Epidermal melanocyte (primary cell): Measurements from ENCODE around the gene UAP1L1.
"Not testable (repeated sequence)": the region's sequence is repeated elsewhere in the genome, so short reads cannot be mapped to it uniquely, and the experiment has no call there.

Experiments used
- DNase-seq: peaks from one replicate; pipeline ENCODE4 v3.0.0; 2011; ENCODE audit warnings: low spot score; ENCODE audit not compliant: insufficient read length

UAP1L1 gene

DNA sequence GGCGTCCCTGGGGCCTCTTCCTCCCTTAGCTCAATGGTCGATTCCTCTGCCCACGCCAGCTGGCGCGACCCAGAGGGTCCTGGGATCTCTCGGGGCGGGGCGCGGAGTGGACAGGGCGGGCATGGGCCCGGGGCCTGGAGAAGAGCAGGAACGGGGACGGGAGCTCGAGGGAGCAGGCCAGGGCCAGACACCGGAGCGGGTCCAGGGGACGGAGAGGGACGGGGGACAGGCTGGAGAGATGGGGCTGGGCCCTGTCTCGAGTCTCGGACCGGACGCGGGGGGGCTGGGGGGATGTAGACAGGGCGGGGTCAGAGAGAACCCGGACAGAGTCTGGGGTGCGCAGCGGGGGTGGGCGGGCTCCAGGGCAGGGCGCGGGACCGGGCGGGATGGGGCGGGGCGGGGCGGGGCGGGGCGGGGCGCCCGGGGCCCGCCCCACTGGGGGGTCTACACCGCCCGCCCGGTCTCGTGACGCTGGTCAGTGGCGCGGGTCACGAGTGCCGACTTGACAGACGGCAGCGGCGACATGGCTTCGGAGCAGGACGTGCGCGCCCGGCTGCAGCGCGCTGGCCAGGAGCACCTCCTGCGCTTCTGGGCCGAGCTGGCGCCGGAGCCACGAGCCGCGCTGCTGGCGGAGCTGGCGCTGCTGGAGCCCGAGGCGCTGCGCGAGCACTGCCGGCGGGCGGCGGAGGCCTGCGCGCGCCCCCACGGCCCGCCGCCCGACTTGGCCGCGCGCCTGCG lies at the start of gene UAP1L1:
Gene UAP1L1 (plus strand): TSS at position 508 of the 738 bp plus-strand sequence. CDS start 16 bp downstream, at position 524.
- DNase-seq: no peak

- no peak for DNase-seq
Observed at GRCh38 chr9:137028263-137029057, 48.9 kb upstream of the UAP1L1 start.

GRCh38 chr9:137029058-137029936 lies 48.0 kb upstream of the UAP1L1 start:
- no peak for DNase-seq

- DNase-seq: no peak
Observed at GRCh38 chr9:137030006-137030405, 47.3 kb upstream of the UAP1L1 start.

DNA sequence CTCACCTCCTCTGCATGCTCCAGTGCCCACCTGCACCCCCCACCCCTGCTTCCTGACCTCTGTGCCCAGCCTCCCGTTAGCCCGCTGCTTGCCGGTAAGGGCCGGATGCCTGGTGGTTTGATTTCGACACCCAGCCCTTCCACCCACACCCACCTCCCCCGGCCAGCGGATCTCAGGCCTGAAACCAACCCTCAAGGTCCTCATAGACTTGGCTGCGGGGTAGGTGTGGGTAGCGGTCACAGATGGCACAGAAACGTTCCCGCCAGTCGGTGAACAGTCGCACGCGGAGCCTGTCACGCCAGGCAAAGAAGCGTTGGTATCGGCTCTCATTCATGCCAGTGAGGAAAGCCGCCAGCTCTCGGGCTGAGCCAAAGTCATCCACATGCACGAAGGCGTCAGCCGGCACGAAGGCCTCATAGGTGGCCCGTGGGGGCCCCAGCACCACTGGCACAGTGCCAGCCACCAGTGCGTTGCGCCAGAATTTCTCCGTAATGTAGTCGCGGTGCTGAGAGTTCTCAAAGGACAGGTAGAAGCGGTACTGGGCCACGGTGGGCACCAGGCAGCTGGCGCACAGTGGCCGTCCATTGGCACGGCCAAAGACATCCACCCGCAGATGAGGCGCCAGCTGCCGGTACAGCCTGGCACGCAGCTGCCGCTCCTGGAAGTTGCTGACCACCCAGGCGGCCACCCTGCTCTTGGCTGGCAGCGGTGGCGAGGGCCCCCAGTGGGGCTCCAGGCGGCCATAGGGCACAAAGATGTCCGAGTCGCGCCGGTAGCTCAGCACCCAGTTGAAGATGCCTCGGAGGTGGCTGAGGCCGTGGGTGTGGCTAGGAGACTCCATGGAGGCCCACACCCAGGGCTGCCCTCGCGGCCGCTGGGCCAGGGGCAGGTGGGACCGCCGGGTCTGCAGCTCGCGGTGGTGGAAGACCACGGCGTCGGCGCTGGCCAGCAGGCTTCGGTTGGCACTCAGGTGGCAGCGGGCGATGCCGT lies 46.5 kb upstream of the UAP1L1 start:
- no peak for DNase-seq

- DNase-seq: no peak
Observed at GRCh38 chr9:137031904-137032640, 45.2 kb upstream of the UAP1L1 start, which contains the start of gene FUT7. Gene FUT7 (minus strand): TSS chr9:137032088. CDS start chr9:137031991, 97 bp downstream.

DNA sequence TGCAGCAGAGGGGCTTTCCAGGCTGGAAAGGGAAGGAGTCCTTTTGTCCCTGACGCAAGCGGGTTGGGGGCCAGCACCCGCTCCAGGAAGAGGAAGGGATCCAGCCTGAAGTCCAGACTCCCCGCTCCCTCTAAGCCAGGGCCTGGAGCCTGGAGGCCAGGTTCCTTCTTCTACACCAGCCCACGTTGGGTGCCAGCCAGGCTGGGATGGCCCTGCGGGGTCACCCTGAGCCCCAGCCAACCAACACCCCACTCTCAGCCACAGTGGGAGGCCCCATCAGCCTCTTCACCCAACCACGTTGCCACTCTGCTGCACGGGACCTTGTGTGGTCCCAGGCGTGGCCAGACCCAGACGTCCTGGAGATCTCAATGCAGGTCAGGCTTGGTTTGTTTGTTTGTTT lies 44.5 kb upstream of the UAP1L1 start:
- no peak for DNase-seq

- DNase-seq: not testable (repeated sequence)
Observed at GRCh38 chr9:137033481-137033880, 43.8 kb upstream of the UAP1L1 start.

DNA sequence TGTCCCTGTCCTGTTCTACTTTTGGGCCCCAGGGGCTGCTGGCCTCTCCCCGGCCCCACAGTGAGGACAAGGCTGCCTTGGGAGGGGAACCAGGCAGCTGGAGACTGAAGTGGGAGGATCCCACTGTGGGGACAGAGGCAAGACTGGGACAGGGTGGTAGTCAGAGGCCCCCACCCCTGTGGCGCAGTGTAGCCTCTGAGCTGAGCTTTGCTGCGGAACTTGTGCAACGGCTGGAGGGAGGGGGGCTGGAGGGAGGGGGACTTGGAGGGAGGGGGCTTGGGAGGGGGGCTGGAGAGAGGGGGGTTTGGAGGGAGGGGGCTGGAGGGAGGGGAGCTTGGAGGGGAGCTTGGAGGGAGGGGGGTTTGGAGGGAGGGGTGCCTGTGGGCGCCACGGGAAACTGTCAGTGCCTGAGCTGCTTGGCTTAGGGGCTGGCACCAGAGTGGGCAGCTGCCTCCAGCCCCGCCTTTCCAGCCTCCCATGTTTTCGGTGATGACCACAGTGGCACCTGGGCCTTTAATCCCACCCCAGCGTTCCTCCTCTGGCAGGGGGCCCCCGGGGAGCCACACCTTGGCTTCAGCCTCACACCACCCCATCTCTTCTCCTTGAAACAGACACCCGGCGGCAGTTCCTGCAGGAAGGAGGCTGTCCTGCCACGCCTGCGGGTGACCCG lies 43.1 kb upstream of the UAP1L1 start:
- no peak for DNase-seq

DNA sequence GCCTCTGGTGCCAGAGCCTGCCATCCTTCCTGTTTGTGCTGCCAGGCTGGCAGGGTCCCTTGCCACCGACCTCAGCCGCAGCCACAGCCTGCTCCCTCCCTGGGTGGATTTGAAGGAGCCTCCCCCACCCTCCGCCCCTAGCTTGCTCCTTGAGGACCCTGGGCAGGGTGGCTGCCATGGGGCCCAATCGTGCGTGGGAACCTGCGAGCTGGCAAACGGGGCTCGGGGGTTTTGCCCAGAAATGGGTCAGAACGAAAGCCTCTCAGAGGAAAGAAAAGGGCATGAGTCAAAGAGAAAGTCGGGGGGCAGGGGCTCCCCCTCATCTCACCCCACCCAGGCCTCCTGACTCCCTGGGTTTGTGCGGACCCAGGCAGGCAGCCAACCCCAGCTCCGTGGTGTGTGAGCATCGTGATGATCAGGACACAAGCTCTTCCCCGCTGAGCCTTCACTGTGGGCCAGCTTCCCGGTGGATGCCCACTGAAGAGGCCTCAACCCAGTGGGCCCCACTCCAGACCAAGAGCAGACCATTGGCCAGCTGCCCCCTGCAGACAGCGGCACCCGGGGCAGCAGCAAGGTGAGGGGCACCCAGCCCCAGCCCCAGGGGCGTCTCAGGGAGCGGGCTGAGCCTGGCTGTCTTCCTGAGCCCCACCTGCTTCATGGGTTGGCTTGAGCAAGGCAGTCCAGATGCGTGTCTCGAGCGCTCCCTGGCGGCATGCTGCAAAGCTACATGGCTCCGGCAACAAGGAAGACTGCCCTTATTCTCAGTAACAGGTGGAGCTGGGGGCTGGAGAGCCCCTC lies 42.4 kb upstream of the UAP1L1 start:
- DNase-seq: peak; percentile 97

DNA sequence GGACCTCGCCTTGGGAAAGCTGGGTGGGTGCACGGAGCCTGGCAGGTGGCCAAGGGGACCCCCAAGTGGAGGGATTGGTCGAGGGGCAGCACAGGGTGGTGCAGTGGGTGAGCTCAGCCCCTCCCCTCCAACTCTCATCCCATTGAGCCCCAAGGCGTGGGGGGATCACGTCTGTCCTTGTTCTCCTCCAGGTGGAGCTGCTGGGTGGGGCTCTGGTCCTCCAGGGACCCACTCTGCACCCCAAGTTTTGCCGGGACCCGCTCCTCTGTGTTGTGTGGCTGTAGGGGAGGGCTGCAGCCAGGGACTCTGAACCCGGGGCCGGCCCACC lies 41.8 kb upstream of the UAP1L1 start:
- DNase-seq: no peak

GRCh38 chr9:137035937-137036336 lies 41.4 kb upstream of the UAP1L1 start:
- DNase-seq: no peak

DNA sequence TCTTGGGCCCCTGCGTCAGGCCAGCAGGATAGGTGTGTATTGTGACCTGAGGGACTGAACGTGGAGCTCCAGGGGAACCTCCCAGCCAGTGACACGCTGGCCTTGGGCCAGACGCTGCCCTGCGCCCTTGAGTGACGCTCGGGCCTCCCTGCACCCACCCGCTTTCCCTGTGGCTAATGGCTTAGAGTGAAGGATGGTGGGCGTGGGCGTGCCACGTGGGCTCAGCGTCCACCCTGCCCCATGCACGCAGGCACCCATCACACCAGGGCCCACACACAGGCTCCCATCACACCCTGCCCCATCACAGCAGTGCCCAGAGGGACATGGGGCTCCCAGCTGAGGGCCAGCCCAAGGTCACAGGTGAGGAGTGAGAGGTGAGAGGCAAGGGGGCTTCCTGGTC lies 40.3 kb upstream of the UAP1L1 start:
- DNase-seq: no peak

DNA sequence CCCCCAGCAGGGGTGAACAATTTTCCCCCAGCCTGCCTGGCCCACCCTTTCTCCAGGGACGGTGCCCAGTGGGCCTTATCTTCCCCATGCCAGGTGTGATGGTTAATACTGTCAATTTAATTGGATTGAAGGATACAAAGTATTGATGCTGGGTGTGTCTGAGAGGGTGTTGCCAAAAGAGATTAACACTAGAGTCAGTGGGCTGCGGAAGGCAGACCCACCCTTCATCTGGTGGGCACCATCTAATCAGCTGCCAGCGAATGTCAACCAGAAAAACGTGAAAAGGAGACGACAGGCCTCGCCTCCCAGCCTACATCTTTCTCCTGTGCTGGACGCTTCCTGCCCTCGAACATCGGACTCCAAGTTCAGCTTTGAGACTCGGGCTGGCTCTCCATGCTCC lies 39.8 kb upstream of the UAP1L1 start:
- DNase-seq: no peak

GRCh38 chr9:137038916-137039315 lies 38.4 kb upstream of the UAP1L1 start:
- DNase-seq: no peak

DNA sequence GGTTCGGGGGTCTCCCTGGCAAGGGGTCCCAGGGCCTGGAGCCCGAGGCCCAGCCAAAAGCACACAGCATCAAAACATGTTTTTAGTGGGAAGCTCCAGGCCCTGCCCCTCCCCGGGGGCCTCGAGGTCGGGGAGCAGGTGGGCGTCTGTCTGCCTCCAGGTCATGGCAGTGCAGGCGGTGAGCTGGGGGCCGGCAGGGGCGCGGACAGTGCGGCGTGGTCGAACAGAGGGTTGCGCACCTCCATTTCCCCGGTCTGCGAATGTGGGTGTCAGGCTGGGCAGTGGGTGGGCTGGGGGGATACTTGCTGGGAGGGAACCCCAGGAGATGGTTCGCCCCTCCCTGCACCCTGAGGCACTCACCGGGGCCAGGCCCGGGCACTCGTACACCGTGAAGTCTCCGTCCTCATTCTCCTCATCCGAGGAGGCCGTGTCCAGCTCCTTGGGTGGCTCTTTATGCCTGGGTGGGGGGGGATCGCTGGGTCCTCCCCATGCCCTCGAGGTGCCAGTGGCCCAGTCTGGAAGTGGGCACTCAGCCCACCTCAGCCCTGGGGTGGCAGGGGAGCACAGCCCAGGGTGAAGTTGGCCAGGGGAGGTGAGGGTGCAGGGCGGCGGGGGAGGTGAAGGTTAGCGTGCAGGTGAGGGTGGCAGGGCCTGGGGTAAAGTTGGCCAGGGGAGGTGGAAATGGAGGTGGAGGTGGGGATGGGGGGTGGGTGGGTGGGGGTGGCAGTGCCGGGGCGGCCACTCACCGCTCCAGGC lies 37.5 kb upstream of the UAP1L1 start:
- no peak for DNase-seq

- DNase-seq: no peak
Observed at GRCh38 chr9:137040568-137040967, 36.7 kb upstream of the UAP1L1 start.

- no peak for DNase-seq
Observed at GRCh38 chr9:137041124-137041523, 36.2 kb upstream of the UAP1L1 start.
